ENCODE results near the gene RPS6KA2. TPM values are rescaled to one million over a fixed set of nuclear protein-coding genes. Genes with fewer than 3 reads are reported as not detected.

The RPS6KA2 gene
- total RNA-seq, 1 donor from 2014 or later = 12.3 TPM

DNA sequence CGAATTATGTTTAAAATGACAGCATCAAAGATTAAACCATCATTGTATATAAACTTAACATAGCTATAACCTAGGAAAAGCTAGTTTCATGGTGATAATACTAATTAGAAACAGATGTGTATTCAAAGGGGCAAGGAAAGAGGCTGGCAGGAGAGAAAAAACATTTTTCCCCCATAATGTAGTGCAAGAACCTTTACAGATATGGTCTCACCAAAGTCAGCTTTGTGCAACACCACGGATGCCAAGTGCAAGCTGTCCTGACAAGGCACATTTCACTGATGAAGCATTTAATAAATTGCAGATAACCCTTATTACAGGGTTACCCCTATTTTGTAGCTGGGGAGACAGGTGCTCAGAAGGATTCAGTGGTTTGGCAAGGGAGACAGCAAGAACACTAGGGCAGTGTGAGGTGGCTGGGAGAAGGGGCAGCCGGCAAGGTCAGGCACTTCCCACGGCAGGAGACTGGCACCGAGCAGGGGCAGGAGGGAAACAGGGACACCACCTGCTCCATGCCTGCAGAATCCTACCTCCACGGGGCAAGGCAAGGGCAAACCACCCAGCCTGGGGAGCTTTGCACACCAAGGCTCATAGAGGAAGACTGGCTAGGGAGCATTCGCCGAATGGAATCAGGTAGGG is 6.5 kb downstream of the RPS6KA2 start:
- H3K9me3 Mint-ChIP-seq = no peaks in the 10 kb centered on the region
- H3K27ac Mint-ChIP-seq = peak overlapping the region; percentile 92
- peaks cover 4% of the 10 kb centered on the region for H3K36me3 Mint-ChIP-seq
- no peak for DNase-seq (ENCODE audit: low spot score in 2 of 2, unreplicated experiment in 2 of 2)
- peaks cover 48% of the 10 kb centered on the region for H3K4me1 Mint-ChIP-seq
- H3K4me3 Mint-ChIP-seq = no peak overlapping the region
- peaks cover under 1% of the 10 kb centered on the region for H3K27me3 Mint-ChIP-seq (ENCODE audit: low read depth)
- TF ChIP-seq, protein P1, sequence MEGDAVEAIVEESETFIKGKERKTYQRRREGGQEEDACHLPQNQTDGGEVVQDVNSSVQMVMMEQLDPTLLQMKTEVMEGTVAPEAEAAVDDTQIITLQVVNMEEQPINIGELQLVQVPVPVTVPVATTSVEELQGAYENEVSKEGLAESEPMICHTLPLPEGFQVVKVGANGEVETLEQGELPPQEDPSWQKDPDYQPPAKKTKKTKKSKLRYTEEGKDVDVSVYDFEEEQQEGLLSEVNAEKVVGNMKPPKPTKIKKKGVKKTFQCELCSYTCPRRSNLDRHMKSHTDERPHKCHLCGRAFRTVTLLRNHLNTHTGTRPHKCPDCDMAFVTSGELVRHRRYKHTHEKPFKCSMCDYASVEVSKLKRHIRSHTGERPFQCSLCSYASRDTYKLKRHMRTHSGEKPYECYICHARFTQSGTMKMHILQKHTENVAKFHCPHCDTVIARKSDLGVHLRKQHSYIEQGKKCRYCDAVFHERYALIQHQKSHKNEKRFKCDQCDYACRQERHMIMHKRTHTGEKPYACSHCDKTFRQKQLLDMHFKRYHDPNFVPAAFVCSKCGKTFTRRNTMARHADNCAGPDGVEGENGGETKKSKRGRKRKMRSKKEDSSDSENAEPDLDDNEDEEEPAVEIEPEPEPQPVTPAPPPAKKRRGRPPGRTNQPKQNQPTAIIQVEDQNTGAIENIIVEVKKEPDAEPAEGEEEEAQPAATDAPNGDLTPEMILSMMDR (IDR thresholded peaks at IDR 0.05; ENCODE audit: unreplicated experiment) = no peak

DNA sequence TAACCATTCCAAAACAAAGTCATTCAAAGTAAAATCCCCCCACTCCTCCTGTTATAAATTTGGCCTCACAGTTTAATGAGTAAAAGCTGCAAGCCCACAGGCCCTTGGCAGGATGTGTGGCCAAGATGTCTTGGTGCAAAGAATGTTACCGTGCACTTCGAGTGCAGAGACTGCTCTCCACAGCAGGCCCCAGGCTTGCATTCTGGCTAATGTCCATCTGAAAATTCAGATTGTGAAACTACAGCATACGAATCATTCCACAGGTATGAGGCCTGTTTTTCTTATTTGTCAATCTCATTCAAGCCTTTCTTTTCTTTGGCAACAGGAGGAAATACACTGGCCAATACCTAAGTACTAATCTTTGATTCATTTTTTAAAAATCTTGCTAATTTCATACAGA is 7.1 kb downstream of the RPS6KA2 start:
- peaks cover 45% of the 10 kb centered on the region for H3K4me1 Mint-ChIP-seq
- H3K27me3 Mint-ChIP-seq (ENCODE audit: low read depth) = peaks cover 3% of the 10 kb centered on the region
- no peak for DNase-seq (ENCODE audit: low spot score in 2 of 2, unreplicated experiment in 2 of 2)
- no peaks in the 10 kb centered on the region for H3K9me3 Mint-ChIP-seq
- TF ChIP-seq, protein P1 (IDR thresholded peaks at IDR 0.05; ENCODE audit: unreplicated experiment) = no peak
- peaks cover 4% of the 10 kb centered on the region for H3K36me3 Mint-ChIP-seq
- peak overlapping the region; percentile 92 for H3K27ac Mint-ChIP-seq
- no peak overlapping the region for H3K4me3 Mint-ChIP-seq

DNA sequence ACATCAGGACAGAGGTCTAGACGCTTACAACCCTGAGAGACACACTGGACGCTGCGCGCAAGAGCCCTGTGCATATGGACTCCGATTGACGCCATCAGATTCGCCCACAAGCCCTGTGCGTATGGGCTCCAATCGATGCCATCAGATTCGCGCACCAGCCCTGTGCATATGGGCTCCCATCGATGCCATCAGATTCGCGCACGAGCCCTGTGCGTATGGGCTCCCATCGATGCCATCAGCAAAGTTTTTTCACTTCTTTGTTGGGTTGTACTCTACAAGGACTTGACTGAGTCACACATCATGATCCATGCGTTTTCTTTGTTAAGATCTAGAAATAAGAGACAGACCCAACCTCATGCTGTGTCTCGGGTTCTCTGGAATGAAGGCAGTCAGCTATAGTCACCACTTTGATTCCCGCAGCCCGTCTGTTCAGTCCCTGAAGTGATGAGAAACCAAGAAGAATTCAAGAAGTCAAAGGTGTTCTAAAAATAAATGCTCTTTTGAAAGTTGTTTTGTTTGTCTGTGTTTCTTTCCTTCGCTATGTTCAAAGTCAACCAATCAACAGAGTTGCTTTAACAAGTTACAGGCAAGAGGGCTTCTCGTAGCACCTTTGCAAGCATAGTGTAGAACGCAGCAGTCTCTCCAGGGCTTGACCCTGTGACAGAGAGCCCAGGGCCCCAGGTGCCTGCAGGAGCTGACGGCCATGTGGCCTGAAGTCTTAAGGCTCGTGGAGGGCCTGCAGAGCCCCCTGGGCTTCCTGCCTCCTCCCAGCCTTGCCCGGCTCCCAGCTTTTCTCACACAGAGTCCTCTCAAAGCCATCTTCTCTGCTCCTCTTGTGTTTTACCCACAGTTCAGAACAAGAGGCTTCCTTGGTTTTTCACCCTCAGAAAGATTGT is 7.9 kb downstream of the RPS6KA2 start:
- no peak overlapping the region for H3K4me3 Mint-ChIP-seq
- peaks cover 5% of the 10 kb centered on the region for H3K27me3 Mint-ChIP-seq (ENCODE audit: low read depth)
- peak overlapping the region; percentile 92 for H3K27ac Mint-ChIP-seq
- H3K9me3 Mint-ChIP-seq = no peaks in the 10 kb centered on the region
- TF ChIP-seq, protein P1 (IDR thresholded peaks at IDR 0.05; ENCODE audit: unreplicated experiment) = no peak
- peaks cover 4% of the 10 kb centered on the region for H3K36me3 Mint-ChIP-seq
- peaks cover 51% of the 10 kb centered on the region for H3K4me1 Mint-ChIP-seq
- DNase-seq (ENCODE audit: low spot score in 2 of 2, unreplicated experiment in 2 of 2) = no peak

- H3K9me3 Mint-ChIP-seq = no peaks in the 10 kb centered on the region
- TF ChIP-seq, protein P1 (IDR thresholded peaks at IDR 0.05; ENCODE audit: unreplicated experiment) = no peak
- H3K4me1 Mint-ChIP-seq = peaks cover 58% of the 10 kb centered on the region
- no peak for DNase-seq (ENCODE audit: low spot score in 2 of 2, unreplicated experiment in 2 of 2)
- peaks cover 4% of the 10 kb centered on the region for H3K36me3 Mint-ChIP-seq
- H3K4me3 Mint-ChIP-seq = no peak overlapping the region
- H3K27me3 Mint-ChIP-seq (ENCODE audit: low read depth) = peaks cover 5% of the 10 kb centered on the region
- H3K27ac Mint-ChIP-seq = no peak overlapping the region
Observed at GRCh38 chr6:166618251-166618650, 8.8 kb downstream of the RPS6KA2 start.

DNA sequence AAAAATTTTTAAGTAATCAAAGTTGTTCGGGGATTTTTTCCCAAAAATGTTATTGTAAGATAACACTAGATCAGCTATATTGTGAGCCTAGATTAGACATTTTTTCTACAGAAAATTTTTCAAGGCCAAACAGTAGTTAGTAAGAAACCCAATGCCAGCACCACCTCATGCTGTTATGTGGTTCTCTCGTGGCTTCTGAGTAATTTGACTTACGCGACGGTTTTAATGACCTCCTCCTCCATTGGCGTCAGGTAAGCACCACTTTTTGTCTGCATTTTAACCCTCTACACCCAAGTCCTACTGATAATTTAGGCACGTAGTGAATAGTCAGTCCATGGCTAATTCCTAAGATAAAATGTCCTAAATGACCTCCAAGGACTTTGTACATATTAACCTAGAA is 9.7 kb downstream of the RPS6KA2 start:
- DNase-seq (ENCODE audit: low spot score in 2 of 2, unreplicated experiment in 2 of 2) = no peak
- peaks cover 4% of the 10 kb centered on the region for H3K36me3 Mint-ChIP-seq
- H3K27ac Mint-ChIP-seq = no peak overlapping the region
- H3K4me3 Mint-ChIP-seq = no peak overlapping the region
- TF ChIP-seq, protein P1 (IDR thresholded peaks at IDR 0.05; ENCODE audit: unreplicated experiment) = no peak
- no peaks in the 10 kb centered on the region for H3K9me3 Mint-ChIP-seq
- peaks cover 67% of the 10 kb centered on the region for H3K4me1 Mint-ChIP-seq
- peaks cover 5% of the 10 kb centered on the region for H3K27me3 Mint-ChIP-seq (ENCODE audit: low read depth)

All from mesothelial cell of epicardium (in vitro differentiated cells).